SK-N-SH treated with all-trans-retinoic acid at 6 μM for 48 hours (cell line): ENCODE results near the gene SDR42E1.

ENCODE experiments used
- ATAC-seq: fragments of 200-7000 bp; cut with Tn5 transposase; 3 replicates; pipeline ENCODE4 v1.9.1; 2020; ENCODE audit warnings: mild to moderate bottlenecking, moderate library complexity
- ARNTL ChIP-seq: fragments of 450-650 bp; formaldehyde crosslinking; IDR thresholded peaks from 2 replicates; pipeline ENCODE4 v1.5.0; 2020; ENCODE audit warnings: low read depth, mild to moderate bottlenecking, moderate library complexity, borderline replicate concordance
- BACH2 ChIP-seq: fragments of 250-450 bp; sonication (Bioruptor Pico); IDR thresholded peaks from 2 replicates; pipeline ENCODE4 v1.9.0; 2021; ENCODE audit warnings: mild to moderate bottlenecking, borderline replicate concordance
- CSDC2 ChIP-seq: fragments of 250-450 bp; sonication (Bioruptor Pico); IDR thresholded peaks from 2 replicates; pipeline ENCODE4 v1.5.0; 2020; ENCODE audit warnings: mild to moderate bottlenecking, moderate library complexity
- ESRRG ChIP-seq: fragments of 250-450 bp; sonication (Bioruptor Pico); IDR thresholded peaks from 2 replicates; pipeline ENCODE4 v1.6.1; 2021; ENCODE audit warnings: mild to moderate bottlenecking
- GLIS3 ChIP-seq: fragments of 250-450 bp; sonication (Bioruptor Pico); IDR thresholded peaks from 2 replicates; pipeline ENCODE4 v1.5.0; 2020; ENCODE audit warnings: mild to moderate bottlenecking, moderate library complexity
- ISL1 ChIP-seq: fragments of 250-450 bp; sonication (Bioruptor Pico); IDR thresholded peaks from 2 replicates; pipeline ENCODE4 v2.1.2; 2022; ENCODE audit warnings: mild to moderate bottlenecking, moderate library complexity
- OSR1 ChIP-seq: fragments of 250-450 bp; sonication (Bioruptor Pico); IDR thresholded peaks from 2 replicates; pipeline ENCODE4 v1.8.0; 2022; ENCODE audit warnings: moderate library complexity, mild to moderate bottlenecking, inconsistent platforms
- PPARA ChIP-seq: fragments of 250-450 bp; sonication (Bioruptor Pico); IDR thresholded peaks from 2 replicates; pipeline ENCODE4 v1.5.0; 2020; ENCODE audit warnings: mild to moderate bottlenecking, borderline replicate concordance
- RARB ChIP-seq: fragments of 250-450 bp; sonication (Bioruptor Pico); IDR thresholded peaks from 2 replicates; pipeline ENCODE4 v1.8.0; 2021; ENCODE audit warnings: mild to moderate bottlenecking, moderate library complexity
- SNAI2 ChIP-seq: fragments of 250-450 bp; sonication (Bioruptor Pico); IDR thresholded peaks from 2 replicates; pipeline ENCODE4 v1.5.0; 2020; ENCODE audit warnings: mild to moderate bottlenecking, moderate library complexity
- TCF4 ChIP-seq: fragments of 250-450 bp; sonication (Bioruptor Pico); IDR thresholded peaks from 2 replicates; pipeline ENCODE4 v1.8.0; 2021; ENCODE audit warnings: mild to moderate bottlenecking, moderate library complexity, borderline replicate concordance
- TOX ChIP-seq: fragments of 250-450 bp; sonication (Bioruptor Pico); IDR thresholded peaks from 2 replicates; pipeline ENCODE4 v1.8.0; 2021; ENCODE audit warnings: mild to moderate bottlenecking, moderate library complexity, borderline replicate concordance
- ZC3H10 ChIP-seq: fragments of 250-450 bp; sonication (Bioruptor Pico); IDR thresholded peaks from 2 replicates; pipeline ENCODE4 v1.5.1; 2021; ENCODE audit warnings: mild to moderate bottlenecking, moderate library complexity
- ZFP3 ChIP-seq: fragments of 250-450 bp; sonication (Bioruptor Pico); IDR thresholded peaks from 2 replicates; pipeline ENCODE4 v1.5.0; 2020; ENCODE audit warnings: mild to moderate bottlenecking, moderate library complexity
- ZFP30 ChIP-seq: fragments of 450-650 bp; formaldehyde crosslinking; IDR thresholded peaks from 2 replicates; pipeline ENCODE4 v1.5.0; 2022; ENCODE audit warnings: mild to moderate bottlenecking, moderate library complexity
- ZNF565 ChIP-seq: fragments of 450-650 bp; formaldehyde crosslinking; conservative IDR thresholded peaks from 2 replicates; pipeline ENCODE4 v1.5.0; 2020; ENCODE audit warnings: low read depth, mild to moderate bottlenecking, moderate library complexity
- ZNF70 ChIP-seq: fragments of 450-650 bp; formaldehyde crosslinking; IDR thresholded peaks from 2 replicates; pipeline ENCODE4 v1.5.0; 2020; ENCODE audit warnings: mild to moderate bottlenecking, moderate library complexity
- ZNF8 ChIP-seq: fragments of 450-650 bp; formaldehyde crosslinking; IDR thresholded peaks from 2 replicates; pipeline ENCODE4 v1.5.0; 2020; ENCODE audit warnings: mild to moderate bottlenecking, moderate library complexity
- TF ChIP-seq, protein P1 (sequence below): fragments of 250-450 bp; sonication (Bioruptor Pico); IDR thresholded peaks from 2 replicates; pipeline ENCODE4 v1.5.0; 2020; ENCODE audit warnings: mild to moderate bottlenecking, moderate library complexity
- TF ChIP-seq, protein P2 (sequence below): fragments of 250-450 bp; sonication (Bioruptor Pico); IDR thresholded peaks from 2 replicates; pipeline ENCODE4 v1.5.1; 2021; ENCODE audit warnings: mild to moderate bottlenecking, moderate library complexity
- TF ChIP-seq, protein P3 (sequence below): fragments of 250-450 bp; sonication (Bioruptor Pico); IDR thresholded peaks from 2 replicates; pipeline ENCODE4 v1.5.1; 2020; ENCODE audit warnings: low read depth, mild to moderate bottlenecking, moderate library complexity
- TF ChIP-seq, protein P4 (sequence below): fragments of 250-450 bp; sonication (Bioruptor Pico); IDR thresholded peaks from 2 replicates; pipeline ENCODE4 v1.8.0; 2020; ENCODE audit warnings: mild to moderate bottlenecking, moderate library complexity, borderline replicate concordance

Gene SDR42E1

DNA sequence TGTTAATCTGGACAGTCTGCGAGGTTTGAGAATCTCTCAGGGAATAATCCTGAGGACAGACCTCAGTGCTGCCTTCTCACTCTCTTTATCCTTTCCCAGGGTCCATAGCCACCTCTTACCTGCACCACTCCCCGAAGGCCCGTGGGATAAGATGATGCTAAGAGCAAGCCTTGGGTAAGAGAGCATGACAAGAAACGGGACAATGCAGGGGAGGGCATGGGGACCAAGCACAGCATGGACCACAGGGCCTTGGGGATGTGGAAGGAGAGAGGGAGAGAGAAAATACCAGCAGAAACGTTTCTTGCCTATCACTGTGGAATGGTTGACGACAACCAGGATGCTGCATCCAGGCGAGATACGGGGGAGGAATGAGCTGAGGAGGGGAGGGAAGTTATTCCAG is 8.3 kb upstream of the SDR42E1 start:
- ATAC-seq = no peak
- no peak for TF ChIP-seq TOX (CRISPR knock-in tag)
- no peak for TF ChIP-seq BACH2 (CRISPR knock-in tag)
- TF ChIP-seq RARB (CRISPR knock-in tag) = no peak
- TF ChIP-seq PPARA (CRISPR knock-in tag) = no peak
- TF ChIP-seq GLIS3 = no peak
- no peak for TF ChIP-seq ZC3H10 (CRISPR knock-in tag)
- no peak for TF ChIP-seq SNAI2 (CRISPR knock-in tag)
- no peak for TF ChIP-seq ESRRG (CRISPR knock-in tag)
- TF ChIP-seq, protein P1, sequence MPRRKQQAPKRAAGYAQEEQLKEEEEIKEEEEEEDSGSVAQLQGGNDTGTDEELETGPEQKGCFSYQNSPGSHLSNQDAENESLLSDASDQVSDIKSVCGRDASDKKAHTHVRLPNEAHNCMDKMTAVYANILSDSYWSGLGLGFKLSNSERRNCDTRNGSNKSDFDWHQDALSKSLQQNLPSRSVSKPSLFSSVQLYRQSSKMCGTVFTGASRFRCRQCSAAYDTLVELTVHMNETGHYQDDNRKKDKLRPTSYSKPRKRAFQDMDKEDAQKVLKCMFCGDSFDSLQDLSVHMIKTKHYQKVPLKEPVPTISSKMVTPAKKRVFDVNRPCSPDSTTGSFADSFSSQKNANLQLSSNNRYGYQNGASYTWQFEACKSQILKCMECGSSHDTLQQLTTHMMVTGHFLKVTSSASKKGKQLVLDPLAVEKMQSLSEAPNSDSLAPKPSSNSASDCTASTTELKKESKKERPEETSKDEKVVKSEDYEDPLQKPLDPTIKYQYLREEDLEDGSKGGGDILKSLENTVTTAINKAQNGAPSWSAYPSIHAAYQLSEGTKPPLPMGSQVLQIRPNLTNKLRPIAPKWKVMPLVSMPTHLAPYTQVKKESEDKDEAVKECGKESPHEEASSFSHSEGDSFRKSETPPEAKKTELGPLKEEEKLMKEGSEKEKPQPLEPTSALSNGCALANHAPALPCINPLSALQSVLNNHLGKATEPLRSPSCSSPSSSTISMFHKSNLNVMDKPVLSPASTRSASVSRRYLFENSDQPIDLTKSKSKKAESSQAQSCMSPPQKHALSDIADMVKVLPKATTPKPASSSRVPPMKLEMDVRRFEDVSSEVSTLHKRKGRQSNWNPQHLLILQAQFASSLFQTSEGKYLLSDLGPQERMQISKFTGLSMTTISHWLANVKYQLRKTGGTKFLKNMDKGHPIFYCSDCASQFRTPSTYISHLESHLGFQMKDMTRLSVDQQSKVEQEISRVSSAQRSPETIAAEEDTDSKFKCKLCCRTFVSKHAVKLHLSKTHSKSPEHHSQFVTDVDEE (CRISPR knock-in tag) = no peak
- no peak for TF ChIP-seq OSR1 (CRISPR knock-in tag)
- no peak for TF ChIP-seq ZFP30
- TF ChIP-seq ISL1 = no peak
- TF ChIP-seq TCF4 = no peak

DNA sequence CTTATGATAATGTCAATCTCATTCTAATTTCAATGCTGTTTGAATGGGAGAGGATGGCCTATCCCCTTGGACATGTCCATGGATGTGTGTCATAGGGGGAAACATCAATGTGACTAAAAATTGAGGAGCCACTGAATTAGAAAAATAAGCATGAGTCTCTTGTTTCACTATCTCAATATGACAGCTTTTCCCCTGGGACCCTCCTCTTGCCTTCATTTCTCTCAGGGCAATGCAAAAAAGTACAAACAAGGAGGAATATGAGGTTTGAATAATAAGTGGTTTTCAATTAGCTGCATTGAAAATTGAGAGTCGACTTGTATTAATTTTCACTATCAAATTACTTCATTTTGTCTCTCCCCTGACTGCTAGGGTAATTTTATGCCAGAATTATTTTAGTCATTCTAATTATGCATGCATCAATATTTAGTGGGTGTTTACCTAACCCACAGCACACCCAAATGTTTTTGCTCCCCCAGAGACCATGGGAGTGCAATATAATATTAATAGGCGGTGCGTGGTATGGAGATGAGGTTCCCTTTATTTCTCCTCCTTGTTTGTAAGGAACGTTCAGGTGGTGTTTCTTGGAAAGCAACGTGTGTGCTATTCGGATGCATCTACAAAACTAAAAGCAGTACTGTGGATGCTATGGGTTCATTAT is 6.8 kb upstream of the SDR42E1 start:
- TF ChIP-seq ZNF8 (CRISPR knock-in tag) (no peak), GLIS3 (no peak), BACH2 (CRISPR knock-in tag) (no peak), OSR1 (CRISPR knock-in tag) (no peak), RARB (CRISPR knock-in tag) (no peak)
- TF ChIP-seq, protein P2, sequence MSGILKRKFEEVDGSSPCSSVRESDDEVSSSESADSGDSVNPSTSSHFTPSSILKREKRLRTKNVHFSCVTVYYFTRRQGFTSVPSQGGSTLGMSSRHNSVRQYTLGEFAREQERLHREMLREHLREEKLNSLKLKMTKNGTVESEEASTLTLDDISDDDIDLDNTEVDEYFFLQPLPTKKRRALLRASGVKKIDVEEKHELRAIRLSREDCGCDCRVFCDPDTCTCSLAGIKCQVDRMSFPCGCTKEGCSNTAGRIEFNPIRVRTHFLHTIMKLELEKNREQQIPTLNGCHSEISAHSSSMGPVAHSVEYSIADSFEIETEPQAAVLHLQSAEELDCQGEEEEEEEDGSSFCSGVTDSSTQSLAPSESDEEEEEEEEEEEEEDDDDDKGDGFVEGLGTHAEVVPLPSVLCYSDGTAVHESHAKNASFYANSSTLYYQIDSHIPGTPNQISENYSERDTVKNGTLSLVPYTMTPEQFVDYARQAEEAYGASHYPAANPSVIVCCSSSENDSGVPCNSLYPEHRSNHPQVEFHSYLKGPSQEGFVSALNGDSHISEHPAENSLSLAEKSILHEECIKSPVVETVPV (CRISPR knock-in tag) = no peak
- TF ChIP-seq, all 23 proteins: peak for 0
- no peak for ATAC-seq

DNA sequence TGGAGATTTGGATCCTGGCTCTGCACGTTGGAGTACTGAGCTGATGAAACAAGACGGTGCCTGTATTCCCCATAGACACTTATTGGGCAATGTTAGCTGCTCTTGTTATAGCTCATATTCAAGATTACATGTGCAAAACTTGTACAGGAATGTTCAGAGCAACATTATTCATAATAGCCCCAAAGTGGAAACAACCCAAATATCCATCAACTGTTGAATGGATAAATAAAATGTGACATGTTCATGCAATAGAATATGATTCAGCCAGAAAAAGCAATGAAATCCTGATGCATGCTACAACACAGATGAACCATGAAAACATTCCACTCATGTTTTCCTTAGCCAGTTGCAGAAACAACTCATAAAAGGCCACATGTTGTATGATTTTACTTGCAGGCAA is 5.7 kb upstream of the SDR42E1 start:
- no peak for ATAC-seq
- TF ChIP-seq TOX (CRISPR knock-in tag) (no peak), GLIS3 (no peak), ARNTL (no peak), BACH2 (CRISPR knock-in tag) (no peak), ZFP3 (no peak), ZNF70 (CRISPR knock-in tag) (no peak), ESRRG (CRISPR knock-in tag) (no peak), PPARA (CRISPR knock-in tag) (no peak), CSDC2 (CRISPR knock-in tag) (no peak), SNAI2 (CRISPR knock-in tag) (no peak), ISL1 (no peak), ZNF565 (CRISPR knock-in tag) (no peak), OSR1 (CRISPR knock-in tag) (no peak), RARB (CRISPR knock-in tag) (no peak), ZC3H10 (CRISPR knock-in tag) (no peak)
- TF ChIP-seq, protein P2 (CRISPR knock-in tag) = no peak
- TF ChIP-seq, protein P3, sequence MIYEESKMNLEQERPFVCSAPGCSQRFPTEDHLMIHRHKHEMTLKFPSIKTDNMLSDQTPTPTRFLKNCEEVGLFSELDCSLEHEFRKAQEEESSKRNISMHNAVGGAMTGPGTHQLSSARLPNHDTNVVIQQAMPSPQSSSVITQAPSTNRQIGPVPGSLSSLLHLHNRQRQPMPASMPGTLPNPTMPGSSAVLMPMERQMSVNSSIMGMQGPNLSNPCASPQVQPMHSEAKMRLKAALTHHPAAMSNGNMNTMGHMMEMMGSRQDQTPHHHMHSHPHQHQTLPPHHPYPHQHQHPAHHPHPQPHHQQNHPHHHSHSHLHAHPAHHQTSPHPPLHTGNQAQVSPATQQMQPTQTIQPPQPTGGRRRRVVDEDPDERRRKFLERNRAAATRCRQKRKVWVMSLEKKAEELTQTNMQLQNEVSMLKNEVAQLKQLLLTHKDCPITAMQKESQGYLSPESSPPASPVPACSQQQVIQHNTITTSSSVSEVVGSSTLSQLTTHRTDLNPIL (CRISPR knock-in tag) = no peak
- TF ChIP-seq, protein P4, sequence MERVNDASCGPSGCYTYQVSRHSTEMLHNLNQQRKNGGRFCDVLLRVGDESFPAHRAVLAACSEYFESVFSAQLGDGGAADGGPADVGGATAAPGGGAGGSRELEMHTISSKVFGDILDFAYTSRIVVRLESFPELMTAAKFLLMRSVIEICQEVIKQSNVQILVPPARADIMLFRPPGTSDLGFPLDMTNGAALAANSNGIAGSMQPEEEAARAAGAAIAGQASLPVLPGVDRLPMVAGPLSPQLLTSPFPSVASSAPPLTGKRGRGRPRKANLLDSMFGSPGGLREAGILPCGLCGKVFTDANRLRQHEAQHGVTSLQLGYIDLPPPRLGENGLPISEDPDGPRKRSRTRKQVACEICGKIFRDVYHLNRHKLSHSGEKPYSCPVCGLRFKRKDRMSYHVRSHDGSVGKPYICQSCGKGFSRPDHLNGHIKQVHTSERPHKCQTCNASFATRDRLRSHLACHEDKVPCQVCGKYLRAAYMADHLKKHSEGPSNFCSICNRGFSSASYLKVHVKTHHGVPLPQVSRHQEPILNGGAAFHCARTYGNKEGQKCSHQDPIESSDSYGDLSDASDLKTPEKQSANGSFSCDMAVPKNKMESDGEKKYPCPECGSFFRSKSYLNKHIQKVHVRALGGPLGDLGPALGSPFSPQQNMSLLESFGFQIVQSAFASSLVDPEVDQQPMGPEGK = no peak
- TF ChIP-seq, protein P1 (CRISPR knock-in tag) = no peak
